WERI-Rb-1 (cell line): ENCODE data around the gene TCP11.

ENCODE experiments used
- DNase-seq: peaks from one replicate; pipeline ENCODE4 v3.0.0-alpha.2; 2020
- H3K27ac ChIP-seq: fragments of 250-450 bp; sonication (Bioruptor Pico); 2 replicates; pipeline ENCODE4 v1.5.1; 2020; ENCODE audit warnings: mild to moderate bottlenecking, moderate library complexity
- H3K27me3 ChIP-seq: fragments of 250-450 bp; sonication (Bioruptor Pico); 2 replicates; pipeline ENCODE4 v1.5.1; 2021; ENCODE audit warnings: mild to moderate bottlenecking, low read depth, moderate library complexity; ENCODE audit not compliant: insufficient read depth, severe bottlenecking
- H3K36me3 ChIP-seq: fragments of 250-450 bp; sonication (Bioruptor Pico); 2 replicates; pipeline ENCODE4 v1.5.1; 2020; ENCODE audit warnings: mild to moderate bottlenecking, moderate library complexity
- H3K4me3 ChIP-seq: 2 replicates; pipeline ENCODE4 v1.5.1; 2011; ENCODE audit warnings: low read depth, mild to moderate bottlenecking, control low read depth, low read length
- H3K9me3 ChIP-seq: fragments of 250-450 bp; sonication (Bioruptor Pico); 2 replicates; pipeline ENCODE4 v1.5.1; 2021; ENCODE audit warnings: mild to moderate bottlenecking, moderate library complexity; ENCODE audit not compliant: severe bottlenecking
- TF ChIP-seq, protein P1 (sequence below): IDR thresholded peaks from 2 replicates; pipeline ENCODE4 v1.5.1; 2011; ENCODE audit warnings: low read depth, mild to moderate bottlenecking, control low read depth, inconsistent platforms, low read length

TCP11 gene

DNA sequence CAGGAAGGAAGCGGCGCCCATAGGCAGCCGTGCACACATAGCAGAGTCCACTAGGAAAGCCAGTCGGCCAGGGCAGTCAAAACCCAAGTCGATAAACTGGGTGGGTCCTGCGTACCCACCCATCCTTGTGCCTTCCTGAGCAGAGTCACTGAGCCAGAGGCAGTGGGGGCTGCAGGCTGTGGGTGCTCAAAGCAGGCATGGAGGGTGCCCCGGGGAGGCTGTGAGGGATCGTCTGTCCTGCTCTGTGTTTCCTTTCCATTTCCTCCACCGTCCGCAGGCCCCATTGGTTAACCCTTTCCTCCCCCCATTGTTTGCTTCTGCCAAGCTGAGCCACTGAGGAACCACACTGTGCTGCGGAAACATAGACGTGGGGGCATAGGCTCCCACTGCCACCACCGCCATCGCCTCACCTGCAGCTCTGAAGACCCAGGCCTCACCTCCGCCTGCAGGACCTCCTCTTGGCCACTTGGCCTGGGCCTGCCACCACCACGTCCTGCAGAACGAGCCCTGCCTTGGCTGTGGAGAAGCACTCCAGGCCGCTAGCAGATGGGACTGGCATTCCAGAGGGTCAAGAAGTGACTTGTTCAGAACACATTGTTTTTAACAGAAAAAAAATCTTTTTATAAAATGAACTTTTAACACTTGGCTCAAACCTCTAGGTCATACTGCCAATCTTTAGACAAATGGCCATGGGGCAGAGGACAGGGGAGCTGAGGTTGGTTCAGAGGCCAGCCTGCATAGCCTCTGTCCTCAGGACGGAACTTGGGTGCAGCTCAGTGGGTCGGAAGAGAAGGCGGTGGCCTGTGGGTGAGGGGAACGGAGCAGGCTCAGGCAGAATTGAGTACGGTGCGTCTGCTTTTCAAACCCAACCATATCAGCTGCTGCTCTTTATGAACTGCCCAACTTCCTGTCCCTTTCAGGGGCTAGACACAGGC is 52.6 kb downstream of the TCP11 start:
- DNase-seq, result peak; percentile 23
- TF ChIP-seq, protein P1, sequence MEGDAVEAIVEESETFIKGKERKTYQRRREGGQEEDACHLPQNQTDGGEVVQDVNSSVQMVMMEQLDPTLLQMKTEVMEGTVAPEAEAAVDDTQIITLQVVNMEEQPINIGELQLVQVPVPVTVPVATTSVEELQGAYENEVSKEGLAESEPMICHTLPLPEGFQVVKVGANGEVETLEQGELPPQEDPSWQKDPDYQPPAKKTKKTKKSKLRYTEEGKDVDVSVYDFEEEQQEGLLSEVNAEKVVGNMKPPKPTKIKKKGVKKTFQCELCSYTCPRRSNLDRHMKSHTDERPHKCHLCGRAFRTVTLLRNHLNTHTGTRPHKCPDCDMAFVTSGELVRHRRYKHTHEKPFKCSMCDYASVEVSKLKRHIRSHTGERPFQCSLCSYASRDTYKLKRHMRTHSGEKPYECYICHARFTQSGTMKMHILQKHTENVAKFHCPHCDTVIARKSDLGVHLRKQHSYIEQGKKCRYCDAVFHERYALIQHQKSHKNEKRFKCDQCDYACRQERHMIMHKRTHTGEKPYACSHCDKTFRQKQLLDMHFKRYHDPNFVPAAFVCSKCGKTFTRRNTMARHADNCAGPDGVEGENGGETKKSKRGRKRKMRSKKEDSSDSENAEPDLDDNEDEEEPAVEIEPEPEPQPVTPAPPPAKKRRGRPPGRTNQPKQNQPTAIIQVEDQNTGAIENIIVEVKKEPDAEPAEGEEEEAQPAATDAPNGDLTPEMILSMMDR, result no peak
- Histone ChIP-seq H3K27me3 (no peaks in the 10 kb centered on the region), H3K36me3 (peaks cover 59% of the 10 kb centered on the region), H3K27ac (peak overlapping the region; percentile 44), H3K4me3 (no peak overlapping the region), H3K9me3 (no peaks in the 10 kb centered on the region)

DNA sequence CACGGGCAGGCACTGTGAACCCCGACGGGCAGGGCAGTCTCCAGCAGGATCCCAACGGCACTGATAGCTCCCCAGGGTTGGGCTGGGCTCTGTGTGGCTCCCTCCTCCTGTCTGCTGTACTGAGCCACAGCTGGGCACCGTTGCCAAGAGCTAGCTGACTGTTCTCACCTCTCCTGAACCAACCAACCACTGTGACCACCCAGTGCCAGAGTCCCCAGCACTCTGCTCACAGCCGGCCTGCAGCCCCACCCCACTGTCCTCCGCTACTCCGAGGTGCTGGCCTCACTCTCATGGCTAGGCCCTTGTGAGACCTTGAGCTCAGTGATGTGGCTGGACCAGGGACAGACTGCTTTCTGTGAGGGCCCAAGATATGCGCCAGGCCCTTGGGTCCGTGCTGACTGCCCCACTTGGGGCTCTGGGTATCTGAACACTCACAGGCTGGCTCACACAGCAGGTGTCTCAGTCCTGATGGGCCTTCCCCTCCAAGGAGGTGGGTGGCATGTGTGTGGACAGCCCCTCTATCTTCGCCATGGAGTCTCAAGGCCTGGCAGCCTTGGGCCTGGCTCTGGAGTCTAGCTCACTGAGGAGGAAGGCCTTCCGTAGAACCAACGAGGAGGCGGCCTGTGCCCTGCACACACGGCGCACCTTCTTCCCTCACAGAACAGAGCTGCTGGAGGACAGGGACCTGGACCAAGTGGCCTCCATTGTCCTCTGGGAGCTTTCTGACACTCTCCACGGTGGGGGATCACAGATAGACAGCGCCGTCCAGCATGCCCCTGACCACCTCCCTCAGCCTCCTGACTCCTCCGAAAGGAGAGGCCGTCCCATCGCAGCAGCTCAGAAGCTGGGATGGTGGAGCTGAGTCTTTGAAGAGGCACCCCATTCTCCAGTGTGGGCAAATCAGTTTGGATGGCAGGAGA is 53.5 kb downstream of the TCP11 start:
- H3K27me3 ChIP-seq, result no peaks in the 10 kb centered on the region
- H3K4me3 ChIP-seq, result no peak overlapping the region
- H3K27ac ChIP-seq, result no peak overlapping the region
- DNase-seq, result peak; percentile 7
- TF ChIP-seq, protein P1, result no peak
- no peaks in the 10 kb centered on the region for H3K9me3 ChIP-seq
- peaks cover 68% of the 10 kb centered on the region for H3K36me3 ChIP-seq

DNA sequence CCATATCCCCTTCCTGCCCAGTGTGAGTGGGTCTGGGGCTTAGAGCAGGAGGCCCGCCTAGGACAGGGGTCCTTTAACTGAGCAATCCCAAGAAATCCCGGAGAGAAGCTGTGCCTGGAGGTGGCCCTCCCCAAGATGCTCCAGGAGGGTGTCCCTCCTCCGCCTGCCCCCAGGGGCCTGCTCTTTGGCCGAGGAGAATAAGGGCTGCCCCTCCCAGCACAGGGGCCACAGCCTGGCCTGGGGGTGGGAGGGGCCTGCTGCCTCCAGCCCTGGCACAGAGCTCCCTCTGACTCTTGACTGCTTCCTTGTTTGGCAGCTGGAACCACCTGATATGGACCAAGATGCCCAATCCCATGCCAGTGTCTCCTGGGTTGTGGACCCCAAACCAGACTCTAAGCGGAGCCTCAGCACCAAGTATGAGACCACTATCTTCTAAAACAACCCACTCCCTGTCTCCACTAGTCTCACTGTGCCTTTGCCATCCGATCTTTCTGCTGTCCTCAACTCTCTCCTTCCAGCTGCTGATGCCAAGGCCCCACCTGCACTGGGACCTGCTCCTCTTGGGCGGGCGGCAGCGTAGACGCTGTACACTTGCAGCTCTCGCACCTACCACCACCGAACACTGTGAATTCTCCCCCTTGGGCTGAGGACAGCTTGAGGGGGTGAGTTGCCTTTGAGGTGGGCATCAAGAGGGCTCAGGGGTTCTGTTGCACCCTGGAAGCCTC is 54.3 kb downstream of the TCP11 start:
- TF ChIP-seq, protein P1, result no peak
- H3K27me3 ChIP-seq, result no peaks in the 10 kb centered on the region
- peaks cover 75% of the 10 kb centered on the region for H3K36me3 ChIP-seq
- no peaks in the 10 kb centered on the region for H3K9me3 ChIP-seq
- DNase-seq, result no peak
- H3K27ac ChIP-seq, result no peak overlapping the region
- H3K4me3 ChIP-seq, result no peak overlapping the region

DNA sequence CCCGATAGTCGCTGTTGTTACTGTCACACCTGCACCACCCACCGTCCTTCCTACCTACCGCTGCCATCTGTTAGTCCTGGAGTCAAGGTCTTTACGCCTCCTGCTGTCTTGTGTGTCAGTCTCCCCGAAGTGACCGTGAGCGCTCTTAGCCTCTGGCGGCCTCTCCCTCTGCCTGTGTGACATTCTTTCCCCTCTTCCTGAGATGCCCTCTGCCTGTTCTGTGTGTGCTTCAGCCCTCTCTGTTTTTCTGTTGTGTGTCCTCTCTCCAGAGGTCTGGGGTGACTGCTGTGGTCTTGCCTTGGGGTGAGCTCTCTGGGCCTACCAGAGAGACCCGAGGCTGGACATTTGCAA is 54.9 kb downstream of the TCP11 start:
- TF ChIP-seq, protein P1, result no peak
- no peaks in the 10 kb centered on the region for H3K27me3 ChIP-seq
- peaks cover 80% of the 10 kb centered on the region for H3K36me3 ChIP-seq
- H3K27ac ChIP-seq, result 0 out of 2 replicates have a peak overlapping the region, but pooled peaks have one; percentile 0
- H3K4me3 ChIP-seq, result no peak overlapping the region
- DNase-seq, result peak; percentile 20
- no peaks in the 10 kb centered on the region for H3K9me3 ChIP-seq
